Measurements from ENCODE around the gene ZNF365.
"Not testable (repeated sequence)": the region's sequence is repeated elsewhere in the genome, so short reads cannot be mapped to it uniquely, and the experiment has no call there.

ZNF365 gene, protein sequence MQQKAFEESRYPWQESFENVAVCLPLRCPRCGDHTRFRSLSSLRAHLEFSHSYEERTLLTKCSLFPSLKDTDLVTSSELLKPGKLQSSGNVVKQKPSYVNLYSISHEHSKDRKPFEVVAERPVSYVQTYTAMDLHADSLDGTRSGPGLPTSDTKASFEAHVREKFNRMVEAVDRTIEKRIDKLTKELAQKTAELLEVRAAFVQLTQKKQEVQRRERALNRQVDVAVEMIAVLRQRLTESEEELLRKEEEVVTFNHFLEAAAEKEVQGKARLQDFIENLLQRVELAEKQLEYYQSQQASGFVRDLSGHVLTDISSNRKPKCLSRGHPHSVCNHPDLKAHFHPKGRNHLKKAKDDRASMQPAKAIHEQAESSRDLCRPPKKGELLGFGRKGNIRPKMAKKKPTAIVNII

DNA sequence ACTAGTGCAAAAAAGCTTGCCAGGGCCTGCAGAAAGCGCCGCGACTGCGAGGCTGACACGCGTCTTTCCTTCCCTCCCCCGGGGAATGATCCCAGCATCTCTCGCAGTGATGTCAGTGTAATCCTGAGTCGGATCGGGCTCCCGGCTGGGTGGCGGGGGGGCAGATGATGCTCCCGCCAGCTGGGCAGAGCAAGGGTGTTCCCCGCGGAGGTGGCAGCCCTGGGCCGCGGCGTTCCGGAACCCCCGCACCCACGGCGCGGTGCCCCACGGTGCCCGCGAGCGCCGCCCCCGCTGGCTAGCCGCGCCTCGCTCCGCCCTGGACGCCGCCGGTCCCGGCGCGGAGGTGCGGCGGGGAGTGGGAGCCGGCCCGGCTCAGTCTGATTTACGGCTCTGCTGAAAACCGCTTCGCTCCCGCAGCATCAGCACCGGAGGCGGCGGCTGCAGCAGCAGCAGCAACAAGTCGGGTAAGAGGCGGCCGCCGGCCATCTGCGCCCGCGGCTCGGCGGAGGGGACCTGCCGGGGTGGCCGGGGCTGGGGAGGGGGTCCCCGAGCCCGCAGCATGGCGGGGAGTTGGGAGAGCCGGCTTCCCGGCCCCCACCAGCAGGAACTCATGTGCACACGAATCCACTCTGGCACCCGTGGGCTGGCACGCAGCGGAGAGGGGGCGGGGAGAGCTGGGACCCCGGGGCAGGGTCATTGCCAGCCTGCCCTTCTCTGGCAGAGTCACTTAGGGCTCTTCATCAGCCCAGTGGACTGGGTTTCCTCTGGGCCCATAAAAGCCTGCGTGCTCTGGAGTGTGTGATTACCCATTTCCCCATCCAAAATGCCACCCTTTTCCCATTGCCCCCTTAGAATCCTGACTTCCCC, at the start of gene ZNF365:
Gene ZNF365 (plus strand): TSS at position 375 of the 867 bp plus-strand sequence. CDS start 1,825 bp downstream, outside the sequence.
- peak in 1 of 2 experiments; percentile 27 for DNase-seq

DNA sequence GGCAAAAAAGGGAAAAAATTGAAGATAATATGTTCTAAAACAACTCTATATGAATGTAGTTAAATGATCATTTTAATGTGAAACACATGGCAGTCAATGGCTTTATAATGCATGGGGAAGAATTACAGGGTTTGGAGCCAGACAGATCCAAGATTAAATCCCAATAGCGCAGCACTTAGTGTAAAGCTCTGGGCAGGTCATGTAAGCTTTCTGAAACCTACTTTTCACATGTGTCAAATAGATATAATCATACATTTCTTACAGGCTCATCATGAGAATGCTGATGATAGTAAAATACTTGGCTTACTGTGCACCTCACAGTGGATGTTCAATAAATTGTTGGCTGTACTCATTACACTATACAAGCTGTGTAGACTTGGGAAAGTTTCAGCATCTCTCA, 48.0 kb upstream of the ZNF365 start:
- DNase-seq: no peak

DNA sequence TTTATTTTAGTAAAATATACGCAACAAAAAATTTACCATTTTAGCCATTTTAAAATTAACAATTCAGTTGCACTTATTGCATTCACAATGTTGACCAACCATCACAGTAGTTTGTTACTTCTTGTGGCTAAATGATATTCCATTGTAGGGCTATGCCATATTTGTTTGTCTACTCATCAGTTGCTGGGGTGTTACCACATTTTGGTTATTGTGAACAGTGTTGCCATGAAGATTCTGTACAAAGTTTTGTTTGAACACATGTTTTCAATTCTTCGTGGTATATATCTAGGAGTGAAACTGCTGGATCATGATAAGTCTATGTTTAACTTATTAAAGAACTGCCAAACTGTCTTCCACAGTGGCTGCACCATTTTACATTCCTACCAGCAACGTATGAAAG, 46.3 kb upstream of the ZNF365 start:
- no peak for DNase-seq

DNA sequence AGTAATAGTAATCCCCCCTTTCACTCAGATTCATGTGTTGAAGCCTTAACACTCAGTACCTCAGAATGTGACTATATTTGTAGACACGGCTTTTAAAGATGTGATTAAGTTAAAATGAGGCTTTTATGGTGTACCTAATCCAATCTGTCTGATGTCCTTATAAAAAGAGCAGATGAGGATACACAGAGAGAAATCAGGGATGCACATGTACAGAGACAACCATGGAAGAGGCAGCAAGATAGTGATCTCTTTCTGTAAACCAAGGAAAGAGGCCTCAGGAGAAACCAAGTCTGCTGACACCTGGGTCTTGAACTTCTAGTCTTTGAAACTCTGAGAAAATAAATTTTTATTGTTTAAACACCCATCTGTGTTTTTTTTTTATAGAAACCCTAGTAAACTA, 44.0 kb upstream of the ZNF365 start:
- DNase-seq: no peak

DNA sequence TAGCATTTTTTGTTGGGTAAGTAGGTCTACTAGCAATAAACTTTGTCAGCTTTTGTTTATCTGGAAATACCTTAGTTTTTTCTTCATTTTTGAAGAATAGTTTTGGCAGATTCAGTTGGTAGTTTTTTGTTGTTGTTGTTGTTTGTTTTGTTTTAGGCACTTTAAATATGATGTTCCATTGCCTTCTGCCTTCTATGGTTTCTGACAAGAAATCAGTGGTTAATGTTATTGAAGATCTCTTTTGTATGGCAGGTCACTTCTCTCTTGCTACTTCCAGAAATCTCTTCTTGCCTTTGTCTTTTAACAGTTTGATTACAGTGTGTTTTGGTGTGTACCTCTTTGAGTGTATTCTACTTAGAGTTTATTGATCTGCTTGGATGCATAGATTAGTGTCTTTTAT, 41.8 kb upstream of the ZNF365 start:
- DNase-seq: no peak

DNA sequence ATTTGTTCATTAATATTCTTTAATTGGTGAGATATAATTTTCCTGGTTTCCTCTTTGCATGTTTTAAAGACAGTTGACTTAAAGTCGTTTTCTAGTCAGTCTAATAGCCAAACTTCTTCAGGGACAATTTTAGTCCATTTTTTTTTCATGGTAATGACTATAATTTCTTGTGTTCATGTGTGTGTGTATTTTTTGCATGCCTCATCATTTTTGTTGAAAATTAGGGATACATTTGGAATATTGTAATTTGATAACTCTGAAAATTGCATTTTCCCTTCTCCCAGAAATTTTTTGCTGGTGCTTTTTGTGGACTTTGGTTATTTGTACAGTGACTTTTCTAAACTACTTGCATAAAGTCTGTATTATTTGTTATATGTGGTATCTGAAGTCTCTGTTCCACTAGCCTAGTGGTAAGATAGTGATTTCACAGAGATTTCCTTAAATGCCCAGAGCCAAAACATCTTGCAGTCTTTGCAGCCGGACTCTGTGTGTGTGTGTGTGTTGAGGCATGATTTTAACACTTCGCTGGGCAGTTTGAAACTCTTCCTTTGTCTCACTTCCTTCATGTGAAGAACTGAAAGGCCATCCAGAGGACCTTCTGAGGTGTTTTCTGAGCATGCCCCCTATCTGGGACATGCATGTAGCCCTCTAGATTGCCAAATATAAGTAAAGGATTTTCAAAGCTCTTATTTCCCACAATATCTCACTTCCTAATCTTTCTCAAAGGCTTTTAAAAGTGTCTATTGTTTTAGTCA, 40.9 kb upstream of the ZNF365 start:
- DNase-seq: no peak

DNA sequence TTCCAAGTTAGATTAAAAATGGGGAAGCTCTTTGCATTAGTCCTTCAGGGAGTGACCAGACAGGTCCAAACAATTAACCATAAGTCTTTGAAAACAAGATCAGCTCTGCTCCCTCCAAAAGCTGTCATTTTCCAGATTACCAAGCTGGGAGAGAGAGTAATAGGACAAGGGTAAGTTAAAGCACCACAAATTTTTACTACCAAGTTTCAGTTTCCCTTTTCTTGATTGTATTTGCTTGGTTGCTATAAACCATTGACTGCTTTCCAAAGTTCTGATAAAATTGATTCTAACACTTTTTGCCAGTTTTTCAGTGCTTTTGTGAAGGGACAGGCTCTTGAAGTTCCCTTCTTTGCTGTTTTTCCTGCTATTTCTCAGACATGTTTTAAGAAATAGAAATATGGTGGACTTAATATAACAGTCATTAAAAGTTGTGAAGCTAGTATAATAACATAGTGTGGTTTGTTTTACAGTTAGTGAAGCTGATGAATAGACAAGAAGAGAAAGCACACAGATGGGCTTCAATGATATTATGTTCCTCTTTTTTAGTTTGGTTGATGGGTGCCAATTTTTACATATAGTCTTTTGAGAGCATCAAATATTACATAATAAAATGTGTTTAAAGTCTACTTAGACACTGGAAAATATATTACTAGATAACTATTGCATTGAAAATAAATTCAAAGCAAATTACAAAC, 40.0 kb upstream of the ZNF365 start:
- no peak for DNase-seq

DNA sequence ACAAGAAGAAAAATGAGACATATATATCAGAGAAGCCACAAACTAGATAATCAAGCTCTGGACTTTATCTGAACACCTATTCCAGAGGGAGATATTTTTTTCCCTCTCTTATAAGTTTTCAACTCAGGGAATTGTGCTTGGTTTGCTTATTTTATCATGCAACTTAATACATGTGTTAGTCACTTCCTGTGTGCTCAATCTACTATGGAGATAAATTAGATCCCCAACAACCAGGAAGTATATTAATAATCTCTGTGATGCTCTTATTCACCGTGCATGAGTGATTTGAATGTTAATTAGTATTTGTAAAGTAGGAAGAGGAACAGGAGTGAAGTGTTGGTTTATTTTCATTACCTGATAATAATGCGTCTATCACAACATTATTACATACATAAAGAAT, 38.8 kb upstream of the ZNF365 start:
- no peak for DNase-seq

DNA sequence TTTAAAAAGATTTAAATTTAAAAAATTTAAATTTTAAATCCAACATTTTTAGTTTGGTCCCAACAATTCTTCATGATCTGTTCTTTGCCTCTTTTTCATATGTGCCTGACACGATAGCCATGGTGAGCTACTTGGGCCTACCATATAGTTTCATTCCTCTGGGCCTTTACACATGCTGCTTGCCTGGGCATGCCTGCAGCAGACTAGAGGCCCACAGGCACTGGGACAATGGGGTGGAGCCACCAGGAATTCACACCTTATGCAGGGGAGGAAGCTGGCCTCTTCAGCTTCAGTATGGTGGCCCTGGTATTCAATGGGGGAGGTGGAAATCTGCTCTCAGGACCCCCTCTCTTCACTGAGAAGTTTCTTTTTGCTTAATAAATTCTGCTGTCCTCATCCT, 37.8 kb upstream of the ZNF365 start:
- DNase-seq: no peak

DNA sequence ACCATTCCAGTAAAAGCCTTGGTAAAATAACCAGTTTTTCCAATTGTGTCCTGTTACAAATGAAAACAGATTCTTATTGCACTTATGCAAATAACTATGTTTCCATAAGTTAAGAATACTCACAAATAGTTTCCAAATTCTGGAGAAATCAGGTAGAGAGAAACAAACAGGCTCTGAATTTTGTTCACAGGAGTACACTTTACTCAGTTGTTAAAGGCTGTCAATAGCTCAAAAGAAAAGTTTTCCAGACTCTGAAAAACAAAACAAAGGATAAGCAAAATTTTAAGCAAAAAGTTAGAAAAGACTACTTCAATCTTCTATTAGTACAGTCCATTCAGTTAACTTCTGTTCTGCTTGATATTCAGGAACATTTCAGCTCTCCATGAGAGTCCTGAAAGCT, 32.8 kb upstream of the ZNF365 start:
- DNase-seq: no peak

DNA sequence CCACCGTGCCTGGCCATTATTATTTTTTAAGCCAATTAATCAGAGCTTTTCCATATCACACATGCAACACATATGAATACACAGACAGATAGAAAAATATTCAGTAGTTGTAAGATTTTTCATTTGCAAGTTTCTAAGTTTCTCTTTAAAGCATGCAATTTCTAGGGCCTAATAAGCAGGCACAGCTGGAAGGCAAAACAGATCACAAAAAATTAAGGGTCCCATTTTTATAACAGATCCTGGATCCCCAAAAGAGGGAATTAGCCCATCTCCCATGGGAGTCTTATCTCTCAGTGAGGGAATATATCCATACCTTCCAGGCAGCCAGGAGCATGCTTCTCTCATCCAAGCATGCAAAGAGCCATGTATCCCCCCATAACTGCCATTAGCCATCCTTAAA, 31.2 kb upstream of the ZNF365 start:
- DNase-seq: no peak

DNA sequence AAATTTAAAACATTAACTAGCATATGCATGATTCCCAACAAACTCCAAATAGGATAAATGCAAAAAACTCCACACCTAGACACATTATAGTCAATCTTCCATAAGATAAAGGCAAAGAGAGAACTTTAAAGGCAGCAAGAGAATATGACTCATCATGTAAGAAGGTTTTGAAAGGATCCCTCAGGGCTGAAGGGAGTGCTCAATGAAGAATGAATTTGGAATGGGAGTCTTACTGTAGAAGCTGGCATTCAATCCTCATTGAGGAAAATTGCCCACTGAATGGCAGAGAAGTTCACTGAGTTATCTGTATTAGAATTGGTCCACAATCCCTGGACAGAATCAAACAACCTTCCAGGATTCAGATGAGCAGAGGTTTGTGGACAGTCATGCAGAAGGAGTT, 26.1 kb upstream of the ZNF365 start:
- no peak for DNase-seq

DNA sequence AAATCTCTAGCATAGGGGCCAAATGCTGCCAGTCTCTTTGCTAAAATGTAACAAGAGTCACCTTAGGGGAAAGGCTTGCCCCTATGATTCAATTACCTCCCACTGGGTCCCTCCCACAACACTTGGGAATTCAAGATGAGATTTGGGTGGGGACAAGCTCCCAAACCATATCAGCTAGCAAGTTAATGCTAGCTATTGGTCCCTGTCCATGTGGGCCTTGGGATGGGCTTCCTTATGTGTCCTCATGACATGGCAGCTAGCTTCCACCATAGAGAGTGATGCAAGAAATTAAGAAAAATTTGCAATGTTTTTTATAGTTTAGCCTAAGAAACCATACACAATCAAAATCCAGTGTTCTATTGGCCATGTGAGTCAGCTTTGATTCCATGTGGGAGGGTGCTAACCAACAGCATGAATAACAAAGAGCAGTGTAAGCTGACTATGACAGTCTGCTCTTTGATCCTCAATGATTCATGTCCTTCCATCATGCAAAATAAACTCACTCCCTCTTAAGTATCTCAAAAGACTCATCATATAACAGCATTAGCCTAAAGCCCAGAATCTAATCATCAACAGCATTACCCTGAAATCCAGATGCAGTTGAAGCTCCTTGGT, 21.7 kb upstream of the ZNF365 start:
- peak; percentile 5 to 20 for DNase-seq

DNA sequence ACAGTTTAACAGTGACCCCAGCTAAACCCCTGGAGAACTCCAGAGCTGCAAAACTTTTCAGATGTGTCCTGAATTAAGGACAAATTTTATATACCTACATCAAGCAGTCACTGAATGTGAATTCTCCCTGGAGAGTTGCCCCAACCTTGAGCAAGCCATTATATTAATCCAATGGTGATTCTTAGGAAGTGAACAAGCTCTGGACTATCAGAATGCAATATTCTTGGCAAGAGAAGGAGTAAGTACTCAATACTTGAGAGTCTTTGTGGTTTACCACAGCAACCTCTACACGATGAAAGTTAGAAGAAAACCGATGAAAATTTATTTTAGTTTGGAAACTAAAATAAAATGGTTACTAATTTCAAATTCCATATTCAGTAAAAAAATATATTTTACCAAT, 19.3 kb upstream of the ZNF365 start:
- no peak for DNase-seq

DNA sequence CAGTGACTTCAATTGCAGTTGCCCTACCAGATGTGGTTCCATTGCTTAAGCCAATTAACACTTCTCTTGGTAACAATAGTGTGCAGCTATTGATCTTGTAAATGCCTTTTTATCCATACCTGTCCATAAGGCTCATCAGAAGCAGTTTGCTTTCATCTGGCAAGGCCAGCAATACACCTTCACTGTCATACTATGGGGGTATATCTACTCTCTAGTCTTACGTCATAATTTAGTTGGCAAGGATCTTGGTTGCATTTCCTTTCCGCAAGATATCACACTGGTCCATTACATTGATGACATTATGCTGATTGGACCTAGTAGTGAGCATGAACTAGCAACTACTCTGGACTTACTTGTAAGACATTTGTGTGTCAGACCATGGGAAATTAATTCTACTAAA, 17.7 kb upstream of the ZNF365 start:
- DNase-seq: no peak

DNA sequence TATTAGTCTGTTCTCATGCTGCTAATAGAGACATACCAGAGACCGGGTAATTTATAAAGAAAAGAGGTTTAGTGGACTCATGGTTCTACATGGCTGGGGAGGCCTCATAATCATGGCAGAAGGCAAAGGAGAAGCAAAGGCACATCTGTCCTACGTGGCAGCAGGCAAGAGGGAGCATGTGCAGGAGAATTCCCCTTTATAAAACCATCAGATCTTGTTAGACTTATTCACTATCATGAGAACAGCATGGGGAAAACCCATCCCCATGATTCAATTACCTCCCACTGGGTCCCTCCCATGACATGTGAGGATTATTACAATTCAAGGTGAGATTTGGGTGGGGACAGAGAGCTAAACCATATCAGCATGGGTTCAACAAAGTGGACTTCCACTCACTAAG, 16.0 kb upstream of the ZNF365 start:
- not testable (repeated sequence) for DNase-seq

DNA sequence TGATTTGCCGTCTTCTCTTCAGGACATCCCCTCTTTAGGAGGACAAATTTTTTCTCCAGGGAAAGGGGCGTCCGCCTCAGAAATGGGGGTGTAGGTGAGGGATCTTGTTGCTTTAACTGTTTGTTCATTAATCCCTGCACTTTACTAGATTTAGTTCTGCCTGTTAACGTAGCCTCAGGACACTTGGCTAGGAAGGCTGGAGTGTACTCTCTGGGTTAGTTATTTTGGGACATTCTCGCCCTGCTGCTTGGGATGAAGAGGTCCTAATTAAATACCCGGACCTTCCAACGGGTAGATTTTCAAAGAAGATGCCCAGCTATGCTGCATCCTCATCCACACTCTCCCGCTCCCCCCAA, 552 bp upstream of the ZNF365 start:
- DNase-seq: no peak

DNA sequence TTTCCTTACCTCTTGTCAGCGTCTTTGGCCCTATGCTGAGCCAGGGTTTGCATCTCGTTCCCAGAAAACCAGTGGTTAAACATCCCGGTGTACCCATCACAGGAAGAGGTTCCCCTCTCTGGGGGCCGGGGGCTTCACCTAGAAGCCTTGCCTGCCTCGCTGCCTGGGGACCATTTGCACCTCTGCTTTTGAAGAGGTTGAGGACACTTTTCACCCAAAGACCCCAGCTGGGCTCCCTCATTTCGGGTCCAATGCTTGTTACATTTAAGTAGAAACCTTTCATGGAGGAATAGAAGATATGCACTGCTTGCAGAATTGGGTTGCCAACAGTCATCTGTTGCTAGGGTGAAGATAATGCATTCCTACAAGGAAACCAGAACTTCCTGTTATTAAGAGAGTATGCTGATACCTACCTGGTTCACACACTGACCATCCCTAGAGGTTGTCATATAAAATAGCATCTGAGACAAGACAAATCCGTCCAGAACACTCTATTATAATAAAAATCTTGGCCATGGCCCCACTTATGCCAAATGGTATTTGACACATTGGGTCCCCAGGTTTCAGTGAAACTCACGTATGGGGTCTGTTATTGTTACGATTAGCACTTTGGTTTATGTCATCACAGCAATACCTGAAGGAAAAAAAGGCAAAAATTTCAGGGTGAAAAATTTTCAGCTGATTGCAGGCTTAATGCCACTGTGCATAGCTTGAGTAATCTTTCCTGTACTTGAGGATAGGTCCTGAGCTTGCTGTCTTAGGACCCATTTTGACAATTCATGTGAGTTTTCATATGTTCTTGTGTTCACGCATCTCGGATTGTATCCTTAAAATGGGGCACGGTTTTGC, 917 bp downstream of the ZNF365 start:
- no peak for DNase-seq

DNA sequence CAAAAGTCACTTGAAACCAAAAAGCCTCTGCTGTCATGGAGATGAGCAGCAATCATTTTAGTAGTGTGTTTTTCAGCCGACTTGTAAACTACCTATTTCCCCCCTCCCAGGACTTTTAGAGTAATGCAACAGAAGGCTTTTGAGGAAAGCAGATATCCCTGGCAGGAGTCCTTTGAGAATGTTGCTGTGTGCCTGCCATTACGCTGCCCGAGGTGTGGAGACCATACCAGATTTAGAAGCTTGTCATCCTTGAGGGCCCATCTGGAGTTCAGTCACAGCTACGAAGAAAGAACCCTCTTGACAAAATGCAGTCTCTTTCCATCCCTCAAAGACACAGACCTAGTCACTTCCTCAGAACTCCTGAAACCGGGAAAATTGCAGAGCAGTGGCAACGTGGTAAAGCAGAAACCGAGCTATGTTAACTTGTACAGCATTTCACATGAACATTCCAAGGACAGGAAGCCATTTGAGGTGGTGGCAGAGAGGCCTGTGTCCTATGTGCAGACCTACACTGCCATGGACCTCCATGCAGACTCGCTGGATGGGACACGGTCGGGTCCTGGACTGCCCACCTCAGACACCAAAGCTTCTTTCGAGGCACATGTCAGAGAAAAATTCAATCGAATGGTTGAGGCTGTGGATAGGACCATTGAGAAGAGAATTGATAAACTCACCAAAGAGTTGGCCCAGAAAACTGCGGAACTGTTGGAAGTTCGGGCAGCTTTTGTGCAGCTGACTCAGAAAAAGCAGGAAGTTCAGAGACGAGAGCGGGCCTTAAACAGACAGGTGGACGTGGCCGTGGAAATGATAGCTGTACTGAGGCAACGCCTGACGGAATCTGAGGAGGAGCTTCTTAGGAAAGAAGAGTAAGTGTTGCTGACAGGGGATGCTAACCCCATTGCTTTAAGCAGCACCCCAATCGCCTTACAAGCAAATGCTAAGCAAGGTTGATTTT, 2.2 kb downstream of the ZNF365 start:
- DNase-seq: no peak

DNA sequence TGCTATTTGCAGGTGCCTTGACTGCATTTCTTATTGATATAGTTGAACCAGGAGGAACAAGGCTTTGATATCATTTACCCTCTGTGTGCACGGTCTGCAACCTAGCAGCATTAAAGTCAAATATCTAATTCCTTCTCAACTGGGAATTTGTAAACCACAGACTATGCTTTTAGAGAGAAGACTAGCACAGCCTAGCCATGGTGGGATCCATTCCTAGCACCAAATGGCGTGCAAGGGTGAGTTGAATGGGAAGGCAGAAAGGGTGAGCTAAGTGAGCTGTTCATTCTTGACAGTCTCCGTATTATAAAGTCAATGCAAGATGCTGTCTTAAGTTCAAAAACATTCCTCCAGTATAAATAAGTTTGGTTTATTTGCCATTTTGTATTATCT, 2.9 kb downstream of the ZNF365 start:
- DNase-seq: no peak
